GM12891 (cell line): Measurements from ENCODE around the gene APLN.

ENCODE experiments used
- POLR2A ChIP-seq: IDR thresholded peaks from 2 replicates; pipeline ENCODE4 v1.6.1; 2011; ENCODE audit warnings: low read depth, low read length, control low read depth
- POLR2AphosphoS5 ChIP-seq: IDR thresholded peaks from 2 replicates; pipeline ENCODE4 v1.6.1; 2011; ENCODE audit warnings: low read depth, low read length, control low read depth
- POU2F2 ChIP-seq: IDR thresholded peaks from 2 replicates; pipeline ENCODE4 v1.6.1; 2011; ENCODE audit warnings: low read depth, mild to moderate bottlenecking, control low read depth, low read length, moderate library complexity
- TAF1 ChIP-seq: IDR thresholded peaks from 2 replicates; pipeline ENCODE4 v1.6.1; 2011; ENCODE audit warnings: low read depth, low read length, control low read depth

DNA sequence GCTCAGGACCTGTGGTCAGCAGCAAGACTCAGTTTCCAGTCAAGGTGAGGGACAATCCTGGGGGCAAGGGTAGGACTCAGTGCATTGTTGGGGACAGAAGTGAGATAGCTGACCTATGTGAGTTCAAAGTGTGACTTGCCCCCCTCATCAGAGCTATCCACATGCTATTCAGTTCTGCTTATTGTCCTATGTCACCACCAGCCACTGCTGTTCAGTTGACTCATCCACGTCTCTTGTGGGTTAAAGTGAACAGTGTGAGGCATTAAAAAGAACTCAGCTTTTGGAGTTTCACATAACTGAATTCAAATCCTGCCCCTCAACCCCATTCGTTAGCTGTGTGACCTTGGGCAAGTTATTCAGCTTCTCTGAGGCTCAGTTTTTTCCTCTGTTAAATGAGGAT, 4.4 kb upstream of the APLN start:
- TF ChIP-seq POLR2A (no peak), POLR2AphosphoS5 (no peak), POU2F2 (no peak), TAF1 (no peak)
